Endothelial cell of umbilical vein (primary cell): Measurements from ENCODE around the gene PTCSC3. TPM values are rescaled to one million over a fixed set of nuclear protein-coding genes. Genes with fewer than 3 reads are reported as not detected.

Experiments used
- BruUV-seq: library from RNA; stranded (reverse); fragments of 400-500 nt; replicated peaks from 2 replicates; lab custom pipeline; 2021; lab: Mats Ljungman, UMichigan
- CTCF ChIA-PET: fragments of 300-600, 350-600 bp; sonication (Branson Sonifier 250); formaldehyde crosslinking; loops from one replicate; lab custom pipeline; 2021; ENCODE audit warnings: antibody characterized with exemption, inconsistent platforms; lab: Charles Lee
- POLR2A ChIA-PET: fragments of 300-600, 350-600 bp; sonication (Branson Sonifier 250); formaldehyde crosslinking; loops from one replicate; lab custom pipeline; 2021; ENCODE audit warnings: antibody characterized with exemption, inconsistent platforms; lab: Charles Lee
- DNase-seq: peaks from one replicate; pipeline ENCODE4 v3.0.0-alpha.2; 2011; ENCODE audit warnings: low read depth, low spot score
- FAIRE-seq: peaks from 2 replicates; lab custom pipeline; 2011; peaks lifted over from hg19 to GRCh38; lab: Jason Lieb, UNC
- H2AFZ ChIP-seq: 2 replicates; pipeline ENCODE4 v1.6.0; 2012; ENCODE audit warnings: low read depth, low read length, control low read depth, inconsistent platforms
- H3K27ac ChIP-seq: 2 replicates; pipeline ENCODE4 v1.5.1; 2011; ENCODE audit warnings: low read depth, mild to moderate bottlenecking, control low read depth, low read length, moderate library complexity; ENCODE audit not compliant: insufficient read depth
- H3K27me3 ChIP-seq, 2 experiments: 2 replicates each; pipeline versions ENCODE4 v1.6.0 to v1.6.1; 2011; ENCODE audit warnings: low read length in 2 of 2, mixed read lengths in 1 of 2; ENCODE audit not compliant: control insufficient read depth in 2 of 2, insufficient read depth in 2 of 2
- H3K36me3 ChIP-seq, 2 experiments: 2 replicates in 1 of 2; 3 replicates in 1 of 2; pipeline ENCODE4 v1.5.1; 2011; ENCODE audit warnings: low read length in 2 of 2, mild to moderate bottlenecking in 1 of 2, moderate library complexity in 1 of 2; ENCODE audit not compliant: control insufficient read depth in 2 of 2, insufficient read depth in 2 of 2; ENCODE audit errors: extremely low read depth in 1 of 2
- H3K4me1 ChIP-seq: 3 replicates; pipeline ENCODE4 v1.5.1; 2011; ENCODE audit warnings: mild to moderate bottlenecking, low read length; ENCODE audit not compliant: control insufficient read depth, insufficient read depth; ENCODE audit errors: extremely low read depth
- H3K4me2 ChIP-seq: 2 replicates; pipeline ENCODE4 v1.6.1; 2011; ENCODE audit warnings: low read length, control low read depth, mixed read lengths; ENCODE audit not compliant: insufficient read depth
- H3K4me3 ChIP-seq, 3 experiments: fragments of 200-600 bp in 1 of 3; sonication (generic), shearing (Covaris generic) in 1 of 3; replicated peaks in 1 of 3; 2 replicates each; pipeline ENCODE4 v1.5.1; 2011 to 2016; ENCODE audit warnings: control low read depth in 3 of 3, low read length in 3 of 3, mild to moderate bottlenecking in 2 of 3, inconsistent platforms in 1 of 3, low read depth in 1 of 3, moderate library complexity in 1 of 3; ENCODE audit not compliant: insufficient read depth in 1 of 3
- H3K79me2 ChIP-seq: 2 replicates; pipeline ENCODE4 v1.6.0; 2012; ENCODE audit warnings: low read length, inconsistent platforms; ENCODE audit not compliant: control insufficient read depth, insufficient read depth
- H3K9ac ChIP-seq: replicated peaks from 2 replicates; pipeline ENCODE3; 2011; ENCODE audit warnings: low read length, control low read depth; ENCODE audit not compliant: insufficient read depth; ENCODE audit errors: extremely low read depth
- H3K9me1 ChIP-seq: replicated peaks from 3 replicates; pipeline ENCODE4 v1.6.0; 2011; ENCODE audit warnings: mild to moderate bottlenecking, low read length; ENCODE audit not compliant: control insufficient read depth, insufficient read depth; ENCODE audit errors: extremely low read depth
- H3K9me3 ChIP-seq: replicated peaks from 2 replicates; pipeline ENCODE4 v1.5.1; 2012; ENCODE audit warnings: low read length, inconsistent platforms; ENCODE audit not compliant: control insufficient read depth, insufficient read depth
- H4K20me1 ChIP-seq: replicated peaks from 2 replicates; pipeline ENCODE3; 2011; ENCODE audit warnings: mild to moderate bottlenecking, low read length; ENCODE audit not compliant: control insufficient read depth, insufficient read depth; ENCODE audit errors: extremely low read depth
- EZH2 ChIP-seq: IDR thresholded peaks from 2 replicates; pipeline ENCODE4 v1.6.1; 2012; ENCODE audit warnings: borderline replicate concordance, low read depth, mild to moderate bottlenecking, moderate library complexity, low read length, inconsistent platforms; ENCODE audit not compliant: severe bottlenecking
- FOS ChIP-seq: IDR thresholded peaks from 2 replicates; pipeline ENCODE4 v1.6.1; 2011; ENCODE audit warnings: mild to moderate bottlenecking, low read length, moderate library complexity, borderline replicate concordance; ENCODE audit not compliant: insufficient read depth
- GATA2 ChIP-seq: IDR thresholded peaks from 2 replicates; pipeline ENCODE4 v1.7.0; 2011; ENCODE audit warnings: low read depth, mild to moderate bottlenecking, moderate library complexity, mixed read lengths, low read length; ENCODE audit not compliant: insufficient read length, insufficient read depth
- JUN ChIP-seq: IDR thresholded peaks from 2 replicates; pipeline ENCODE4 v1.6.1; 2011; ENCODE audit warnings: borderline replicate concordance, low read depth; ENCODE audit not compliant: insufficient read length, insufficient read depth
- MYC ChIP-seq: IDR thresholded peaks from one replicate; pipeline ENCODE4 v1.6.1; 2011; ENCODE audit warnings: mild to moderate bottlenecking, low read depth, low read length
- POLR2A ChIP-seq: IDR thresholded peaks from 2 replicates; pipeline ENCODE4 v1.6.1; 2012; ENCODE audit warnings: low read depth, mild to moderate bottlenecking, control low read depth, low read length
- POLR2AphosphoS5 ChIP-seq: IDR thresholded peaks from 2 replicates; pipeline ENCODE4 v1.6.1; 2012; ENCODE audit warnings: low read depth, mild to moderate bottlenecking, control low read depth, low read length, moderate library complexity; ENCODE audit not compliant: insufficient read depth
- dilution Hi-C: fragments of 300-500 bp; cut with MboI; formaldehyde crosslinking; loops from one replicate; pipeline ENCODE4 v1.15.0; 2019; ENCODE audit warnings: low sequenced_read_pairs; ENCODE audit not compliant: extremely low pct_ligation_motif_present
- intact Hi-C: fragments of 100-400 bp; cut with micrococcal nuclease; formaldehyde crosslinking; loops from one replicate; pipeline ENCODE4 v1.10.0; 2022
- polyA plus RNA-seq, 4 experiments: library from polyadenylated mRNA; depleted of rRNA in 3 of 4; stranded (reverse) in 3 of 4; unstranded in 1 of 4; fragments of >200 nt; gene quantifications; 2 replicates each; pipeline versions ENCODE4 v1.2.1 to v1.2.3, GENCODE V29; 2011 to 2012; ENCODE audit warnings: missing spikeins in 1 of 4
- total RNA-seq: library from RNA; stranded (reverse); gene quantifications from 2 replicates; pipeline ENCODE4 v1.2.3, GENCODE V29; 2021
- TF ChIP-seq, protein P1 (sequence below): IDR thresholded peaks from 2 replicates; pipeline ENCODE4 v1.6.1; 2011; ENCODE audit not compliant: insufficient read depth, insufficient read length
- TF ChIP-seq, protein P2 (sequence below), 2 donors: IDR thresholded peaks; 1 replicate in 1 of 2; 2 replicates in 1 of 2; pipeline ENCODE4 v1.5.1; 2011; ENCODE audit warnings: low read length in 2 of 2, mild to moderate bottlenecking in 2 of 2, moderate library complexity in 2 of 2, control low read depth in 1 of 2, inconsistent platforms in 1 of 2, low read depth in 1 of 2; ENCODE audit not compliant: insufficient read depth in 1 of 2; ENCODE audit errors: extremely low read depth in 1 of 2

The PTCSC3 gene
- total and polyA plus RNA-seq, 2 donors (not counting 3 experiments of a cell fraction or from before 2014, with no cell fraction given) = not detected

DNA sequence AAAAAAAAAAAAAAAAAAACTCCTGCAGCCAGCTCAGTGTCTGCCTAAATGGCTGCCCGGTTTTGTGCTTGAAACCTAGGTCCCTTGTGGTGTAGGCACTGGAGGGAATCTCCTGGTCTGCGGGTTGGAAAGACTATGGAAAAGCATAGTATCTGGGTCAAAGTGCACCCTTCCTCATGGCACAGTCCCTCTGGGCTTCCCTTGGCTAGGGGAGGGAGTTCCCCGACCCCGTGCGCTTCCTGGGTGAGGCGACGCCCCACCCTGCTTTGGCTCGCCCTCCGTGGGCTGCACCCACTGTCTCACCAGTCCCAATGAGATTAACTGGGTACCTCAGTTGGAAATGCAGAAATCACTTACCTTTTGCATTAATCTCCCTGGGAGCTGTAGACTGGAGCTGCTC is 14.3 kb downstream of the PTCSC3 start:
- Histone ChIP-seq H3K4me1 (no peaks in the 10 kb centered on the region), H3K9ac (no peak overlapping the region), H3K27me3 (no peaks in the 10 kb centered on the region), H2AFZ (no peak overlapping the region), H3K9me1 (no peaks in the 10 kb centered on the region), H3K79me2 (no peaks in the 10 kb centered on the region), H3K4me3 (no peak overlapping the region), H3K4me2 (no peak overlapping the region), H4K20me1 (no peaks in the 10 kb centered on the region), H3K9me3 (no peaks in the 10 kb centered on the region), H3K36me3 (no peaks in the 10 kb centered on the region), H3K27ac (no peak overlapping the region)
- intact Hi-C loops = no loop called here
- dilution Hi-C loops = no loop called here
- TF ChIP-seq, protein P1, sequence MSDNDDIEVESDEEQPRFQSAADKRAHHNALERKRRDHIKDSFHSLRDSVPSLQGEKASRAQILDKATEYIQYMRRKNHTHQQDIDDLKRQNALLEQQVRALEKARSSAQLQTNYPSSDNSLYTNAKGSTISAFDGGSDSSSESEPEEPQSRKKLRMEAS = no peak
- TF ChIP-seq MYC (no peak), FOS (no peak), JUN (no peak), EZH2 (no peak), GATA2 (no peak), POLR2A (no peak), POLR2AphosphoS5 (no peak)
- TF ChIP-seq, protein P2, sequence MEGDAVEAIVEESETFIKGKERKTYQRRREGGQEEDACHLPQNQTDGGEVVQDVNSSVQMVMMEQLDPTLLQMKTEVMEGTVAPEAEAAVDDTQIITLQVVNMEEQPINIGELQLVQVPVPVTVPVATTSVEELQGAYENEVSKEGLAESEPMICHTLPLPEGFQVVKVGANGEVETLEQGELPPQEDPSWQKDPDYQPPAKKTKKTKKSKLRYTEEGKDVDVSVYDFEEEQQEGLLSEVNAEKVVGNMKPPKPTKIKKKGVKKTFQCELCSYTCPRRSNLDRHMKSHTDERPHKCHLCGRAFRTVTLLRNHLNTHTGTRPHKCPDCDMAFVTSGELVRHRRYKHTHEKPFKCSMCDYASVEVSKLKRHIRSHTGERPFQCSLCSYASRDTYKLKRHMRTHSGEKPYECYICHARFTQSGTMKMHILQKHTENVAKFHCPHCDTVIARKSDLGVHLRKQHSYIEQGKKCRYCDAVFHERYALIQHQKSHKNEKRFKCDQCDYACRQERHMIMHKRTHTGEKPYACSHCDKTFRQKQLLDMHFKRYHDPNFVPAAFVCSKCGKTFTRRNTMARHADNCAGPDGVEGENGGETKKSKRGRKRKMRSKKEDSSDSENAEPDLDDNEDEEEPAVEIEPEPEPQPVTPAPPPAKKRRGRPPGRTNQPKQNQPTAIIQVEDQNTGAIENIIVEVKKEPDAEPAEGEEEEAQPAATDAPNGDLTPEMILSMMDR (IDR thresholded peaks at IDR 0.05; ENCODE audit: extremely low read depth in 1 of 2, insufficient read depth in 1 of 2, low read depth in 1 of 2, low read length in 2 of 2) = no peak
- ChIA-PET CTCF (interaction anchor here (1.8 kb wide), 1 partner anchor 10 kb away, joined by 6 read pairs; no protein-coding TSS in a partner anchor), POLR2A (no interaction called here)
- no peak for FAIRE-seq
- DNase-seq = no peak
- BruUV-seq = no TSS peak
